ENCODE data around the gene KCNK5.

KCNK5 gene

GRCh38 chr6:39204646-39205244 lies 24.5 kb downstream of the KCNK5 start:
- Mint-ChIP-seq H3K36me3 (peaks cover 0 to 5% of the 10 kb centered on the region in 2 donors), H3K27me3 (peaks cover 40 to 64% of the 10 kb centered on the region in 2 donors), H3K4me1 (peaks cover 3 to 21% of the 10 kb centered on the region in 2 donors), H3K4me3 (no peak overlapping the region), H3K27ac (no peak overlapping the region), H3K9me3 (no peaks in the 10 kb centered on the region)
- ATAC-seq (replicated peaks) (no peak), DNase-seq (no peak)

GRCh38 chr6:39204160-39204495 lies 25.1 kb downstream of the KCNK5 start:
- H3K27ac Mint-ChIP-seq: no peak overlapping the region
- no peaks in the 10 kb centered on the region for H3K9me3 Mint-ChIP-seq
- H3K4me3 Mint-ChIP-seq: no peak overlapping the region
- H3K4me1 Mint-ChIP-seq: peaks cover 3 to 26% of the 10 kb centered on the region in 2 donors
- H3K36me3 Mint-ChIP-seq: peaks cover 0 to 7% of the 10 kb centered on the region in 2 donors
- DNase-seq: no peak
- no peak for ATAC-seq (replicated peaks)
- peaks cover 40 to 62% of the 10 kb centered on the region in 2 donors for H3K27me3 Mint-ChIP-seq

DNA sequence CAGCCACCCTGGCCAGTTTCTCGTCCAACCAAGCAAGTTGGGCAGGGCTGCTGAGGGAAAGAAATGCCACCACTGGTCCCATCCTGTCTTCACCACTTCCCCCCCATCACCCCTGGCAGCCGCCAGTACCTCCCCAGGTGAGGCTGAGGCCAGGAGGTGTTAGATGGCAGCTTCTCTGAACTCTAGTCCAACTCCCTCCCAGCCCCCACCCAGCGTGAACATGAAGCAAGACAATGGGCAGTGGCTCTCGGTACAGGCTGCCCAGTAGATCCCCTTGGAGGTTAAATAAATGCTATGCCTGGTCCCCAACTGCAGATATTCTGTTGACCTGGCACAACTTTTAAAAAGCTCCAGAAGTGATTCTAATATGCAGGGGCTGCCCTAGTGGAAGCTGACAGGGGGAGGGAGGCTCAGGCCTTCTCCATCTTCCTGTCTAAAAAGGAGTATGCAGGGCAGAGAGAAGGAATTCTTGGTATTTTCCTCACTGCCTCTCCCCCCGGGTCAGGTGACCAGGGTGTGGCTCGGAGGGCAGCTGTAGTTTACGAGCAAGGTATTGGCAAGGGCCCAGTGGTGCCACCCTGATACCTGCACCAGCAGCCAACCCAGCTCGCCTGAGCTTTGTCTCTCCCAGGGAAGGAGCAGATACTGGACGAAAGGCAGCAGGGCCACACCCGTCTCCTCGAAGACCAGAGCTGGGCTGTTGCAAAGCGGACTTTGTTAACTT lies 25.7 kb downstream of the KCNK5 start:
- Mint-ChIP-seq H3K4me3 (no peak overlapping the region), H3K4me1 (peaks cover 7 to 31% of the 10 kb centered on the region in 2 donors), H3K27me3 (peaks cover 37 to 58% of the 10 kb centered on the region in 2 donors), H3K27ac (no peak overlapping the region), H3K36me3 (peaks cover 0 to 7% of the 10 kb centered on the region in 2 donors), H3K9me3 (no peaks in the 10 kb centered on the region)
- ATAC-seq (replicated peaks): no peak
- DNase-seq: no peak

DNA sequence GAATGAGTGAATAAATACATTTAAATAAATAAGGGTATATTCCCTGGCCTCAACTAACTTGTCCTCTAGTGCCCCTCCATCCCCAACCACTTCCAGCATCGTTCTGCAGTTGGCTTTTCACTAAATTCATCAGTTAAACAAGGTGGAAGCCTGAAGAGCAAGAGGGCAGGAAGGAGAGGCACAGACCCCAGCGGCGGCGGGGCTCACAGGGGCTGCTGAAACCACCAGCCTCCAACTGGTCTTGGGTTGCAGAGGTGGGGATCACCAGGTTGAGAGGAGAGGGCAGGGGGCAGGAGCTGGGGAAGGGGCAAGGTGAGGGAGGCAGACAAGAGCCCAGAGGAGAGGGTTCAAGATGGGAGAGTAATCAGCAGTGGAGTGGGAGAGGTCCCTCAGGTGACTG lies 27.1 kb downstream of the KCNK5 start:
- Mint-ChIP-seq H3K4me3 (no peak overlapping the region), H3K4me1 (peaks cover 20 to 43% of the 10 kb centered on the region in 2 donors)

GRCh38 chr6:39200498-39201020 lies 28.7 kb downstream of the KCNK5 start:
- peaks cover 22 to 38% of the 10 kb centered on the region in 2 donors for H3K27me3 Mint-ChIP-seq
- ATAC-seq (replicated peaks) (no peak), DNase-seq (no peak)
- no peak overlapping the region for H3K4me3 Mint-ChIP-seq
- peaks cover 29 to 53% of the 10 kb centered on the region in 2 donors for H3K4me1 Mint-ChIP-seq
- no peaks in the 10 kb centered on the region for H3K9me3 Mint-ChIP-seq
- no peak overlapping the region for H3K27ac Mint-ChIP-seq
- H3K36me3 Mint-ChIP-seq: peaks cover 0 to 5% of the 10 kb centered on the region in 2 donors

More for the DNA sequence above, 27.1 kb downstream of the KCNK5 start:
- Mint-ChIP-seq H3K36me3 (peaks cover 0 to 5% of the 10 kb centered on the region in 2 donors), H3K9me3 (no peaks in the 10 kb centered on the region), H3K27ac (no peak overlapping the region), H3K27me3 (peaks cover 30 to 48% of the 10 kb centered on the region in 2 donors)
- no peak for DNase-seq
- ATAC-seq (replicated peaks): no peak

DNA sequence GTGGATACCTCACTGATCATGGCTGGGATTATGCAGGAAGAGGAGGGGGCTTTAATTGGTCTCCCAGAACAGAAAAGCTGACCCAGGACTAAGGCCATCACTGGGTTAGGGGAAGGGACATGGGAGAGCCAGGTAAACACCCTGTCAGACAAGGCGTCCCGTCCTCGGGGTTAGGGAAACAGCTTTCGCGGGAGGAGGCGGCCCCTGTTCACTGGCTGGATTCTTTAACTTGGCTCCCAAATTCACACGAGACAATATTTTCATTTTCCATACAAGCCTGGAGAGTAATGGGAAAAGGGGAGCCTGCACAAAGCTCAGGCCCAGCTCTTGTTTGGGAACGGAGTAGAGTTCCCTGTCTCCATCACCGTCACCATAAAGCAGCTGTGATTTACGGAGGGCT lies 29.3 kb downstream of the KCNK5 start:
- H3K4me1 Mint-ChIP-seq: peaks cover 29 to 53% of the 10 kb centered on the region in 2 donors
- DNase-seq (no peak), ATAC-seq (replicated peaks) (no peak)
- peaks cover 22 to 38% of the 10 kb centered on the region in 2 donors for H3K27me3 Mint-ChIP-seq
- peaks cover 3 to 5% of the 10 kb centered on the region in 2 donors for H3K36me3 Mint-ChIP-seq
- peak overlapping the region; percentile 59 for H3K27ac Mint-ChIP-seq
- H3K4me3 Mint-ChIP-seq: no peak overlapping the region
- H3K9me3 Mint-ChIP-seq: no peaks in the 10 kb centered on the region

GRCh38 chr6:39199231-39199940 lies 29.9 kb downstream of the KCNK5 start:
- Mint-ChIP-seq H3K4me1 (peaks cover 30 to 53% of the 10 kb centered on the region in 2 donors), H3K9me3 (peaks cover 0 to 2% of the 10 kb centered on the region in 2 donors), H3K36me3 (peaks cover 7 to 9% of the 10 kb centered on the region in 2 donors), H3K27me3 (peaks cover 17 to 41% of the 10 kb centered on the region in 2 donors), H3K27ac (no peak overlapping the region), H3K4me3 (no peak overlapping the region)
- ATAC-seq (replicated peaks): no peak
- DNase-seq: no peak

GRCh38 chr6:39198528-39198927 lies 30.7 kb downstream of the KCNK5 start:
- DNase-seq: no peak
- no peak for ATAC-seq (replicated peaks)
- peaks cover 0 to 2% of the 10 kb centered on the region in 2 donors for H3K9me3 Mint-ChIP-seq
- peaks cover 30 to 53% of the 10 kb centered on the region in 2 donors for H3K4me1 Mint-ChIP-seq
- H3K27ac Mint-ChIP-seq: no peak overlapping the region
- peaks cover 15 to 43% of the 10 kb centered on the region in 2 donors for H3K27me3 Mint-ChIP-seq
- H3K4me3 Mint-ChIP-seq: no peak overlapping the region
- peaks cover 10% of the 10 kb centered on the region in 2 donors for H3K36me3 Mint-ChIP-seq

DNA sequence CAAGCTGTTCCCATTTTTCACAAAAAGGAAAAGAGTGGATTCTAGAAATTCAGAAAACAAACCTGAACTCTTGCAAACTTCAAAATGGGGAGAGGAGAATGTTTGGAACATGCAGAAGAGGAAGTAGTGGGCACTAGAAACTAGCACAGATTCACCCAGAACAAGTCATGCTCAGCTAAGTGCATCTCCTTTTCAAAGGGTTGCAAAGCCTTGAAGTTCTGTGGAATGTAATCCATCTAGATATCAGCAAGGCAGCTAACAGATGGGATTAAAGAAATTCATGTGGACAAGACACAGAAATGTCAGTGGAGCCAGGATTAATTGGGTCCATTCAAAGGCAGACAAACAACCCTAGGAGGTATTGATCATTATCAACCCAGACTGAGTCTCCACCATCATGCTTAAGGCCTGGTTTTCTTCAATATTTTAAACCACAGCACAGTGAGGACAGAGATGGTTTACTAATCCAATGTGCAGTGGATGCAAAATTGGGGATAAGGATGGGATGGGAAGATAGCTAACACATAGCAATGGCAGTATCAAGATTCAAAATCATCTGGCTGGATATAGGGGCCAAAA lies 31.3 kb downstream of the KCNK5 start:
- H3K27ac Mint-ChIP-seq: peak overlapping the region; percentile 21
- ATAC-seq (replicated peaks) (peak; percentile 77 to 80), DNase-seq (no peak)
- H3K4me1 Mint-ChIP-seq: peaks cover 30 to 53% of the 10 kb centered on the region in 2 donors
- peak overlapping the region; percentile 42 to 44 for H3K4me3 Mint-ChIP-seq
- peaks cover 13 to 14% of the 10 kb centered on the region in 2 donors for H3K36me3 Mint-ChIP-seq
- peaks cover 0 to 2% of the 10 kb centered on the region in 2 donors for H3K9me3 Mint-ChIP-seq
- peaks cover 17 to 43% of the 10 kb centered on the region in 2 donors for H3K27me3 Mint-ChIP-seq

GRCh38 chr6:39197521-39197920 lies 31.8 kb downstream of the KCNK5 start:
- ATAC-seq (replicated peaks): peak; percentile 81 to 86
- peaks cover 0 to 2% of the 10 kb centered on the region in 2 donors for H3K9me3 Mint-ChIP-seq
- peaks cover 13 to 42% of the 10 kb centered on the region in 2 donors for H3K27me3 Mint-ChIP-seq
- no peak for DNase-seq
- peak overlapping the region; percentile 21 for H3K27ac Mint-ChIP-seq
- peaks cover 15 to 17% of the 10 kb centered on the region in 2 donors for H3K36me3 Mint-ChIP-seq
- peaks cover 30 to 53% of the 10 kb centered on the region in 2 donors for H3K4me1 Mint-ChIP-seq
- peak overlapping the region; percentile 42 to 44 for H3K4me3 Mint-ChIP-seq

GRCh38 chr6:39196673-39197091 lies 32.6 kb downstream of the KCNK5 start:
- Mint-ChIP-seq H3K36me3 (peaks cover 16 to 18% of the 10 kb centered on the region in 2 donors), H3K27ac (peak overlapping the region; percentile 76), H3K27me3 (peaks cover 8 to 41% of the 10 kb centered on the region in 2 donors), H3K4me1 (peaks cover 30 to 53% of the 10 kb centered on the region in 2 donors), H3K9me3 (peaks cover 0 to 2% of the 10 kb centered on the region in 2 donors), H3K4me3 (peak overlapping the region; percentile 18 to 34)
- ATAC-seq (replicated peaks) (peak; percentile 53 to 65), DNase-seq (no peak)

DNA sequence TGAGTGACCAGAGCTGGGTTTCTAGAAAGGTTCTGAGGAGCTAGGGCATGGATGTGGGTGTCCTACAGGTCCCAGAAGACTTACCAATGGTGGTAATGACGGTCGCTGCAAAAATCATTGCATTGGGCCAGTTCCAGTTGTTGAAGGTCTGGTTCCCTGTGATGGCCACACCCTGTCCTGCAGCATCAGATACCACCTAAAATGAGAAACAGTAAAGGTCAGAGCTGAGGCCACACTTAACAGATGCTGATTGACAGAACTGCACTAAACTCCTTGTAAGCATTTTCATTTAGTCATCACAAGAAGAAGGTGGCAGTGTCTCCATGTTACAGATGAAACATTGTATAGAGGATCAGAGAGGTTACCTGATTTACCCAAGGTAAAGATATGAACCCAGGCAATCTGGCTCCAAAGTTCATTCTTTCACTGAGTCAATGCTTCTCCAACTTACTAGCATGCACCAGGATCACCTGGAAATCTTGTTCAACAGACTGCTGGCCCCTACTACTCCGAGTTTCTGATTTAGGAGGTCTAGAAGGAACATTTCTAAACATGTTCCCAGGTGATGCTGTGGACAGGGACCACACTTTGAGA lies 33.4 kb downstream of the KCNK5 start:
- H3K36me3 Mint-ChIP-seq: peaks cover 16 to 23% of the 10 kb centered on the region in 2 donors
- no peak overlapping the region for H3K4me3 Mint-ChIP-seq
- no peak for DNase-seq

GRCh38 chr6:39194466-39194865 lies 34.8 kb downstream of the KCNK5 start:
- no peak for ATAC-seq (replicated peaks)
- Mint-ChIP-seq H3K36me3 (peaks cover 16 to 23% of the 10 kb centered on the region in 2 donors), H3K4me1 (peaks cover 30 to 37% of the 10 kb centered on the region in 2 donors), H3K9me3 (peaks cover 0 to 2% of the 10 kb centered on the region in 2 donors), H3K4me3 (no peak overlapping the region), H3K27ac (no peak overlapping the region), H3K27me3 (peaks cover 8 to 42% of the 10 kb centered on the region in 2 donors)
- DNase-seq: no peak

More for the DNA sequence above, 33.4 kb downstream of the KCNK5 start:
- Mint-ChIP-seq H3K4me1 (peaks cover 30 to 48% of the 10 kb centered on the region in 2 donors), H3K27ac (no peak overlapping the region), H3K9me3 (peaks cover 0 to 2% of the 10 kb centered on the region in 2 donors), H3K27me3 (peaks cover 8 to 45% of the 10 kb centered on the region in 2 donors)
- no peak for ATAC-seq (replicated peaks)

Measured in stimulated activated naive B cell treated with anti-CD40 and anti-IgM and Interleukin-4, amounts not matched to agents 10 μg/mL and 1 μg/mL and 100 μg/mL, for 72 hours (primary cell).